GM12873 (cell line): ENCODE data around the gene SH3TC2.

Source experiments
- TF ChIP-seq, protein P1 (sequence below): IDR thresholded peaks from 2 replicates; pipeline ENCODE4 v1.5.1; 2012; ENCODE audit warnings: low read depth, mild to moderate bottlenecking, moderate library complexity, low read length, control low read depth; ENCODE audit not compliant: insufficient read depth; ENCODE audit errors: missing control alignments

SH3TC2 gene

DNA sequence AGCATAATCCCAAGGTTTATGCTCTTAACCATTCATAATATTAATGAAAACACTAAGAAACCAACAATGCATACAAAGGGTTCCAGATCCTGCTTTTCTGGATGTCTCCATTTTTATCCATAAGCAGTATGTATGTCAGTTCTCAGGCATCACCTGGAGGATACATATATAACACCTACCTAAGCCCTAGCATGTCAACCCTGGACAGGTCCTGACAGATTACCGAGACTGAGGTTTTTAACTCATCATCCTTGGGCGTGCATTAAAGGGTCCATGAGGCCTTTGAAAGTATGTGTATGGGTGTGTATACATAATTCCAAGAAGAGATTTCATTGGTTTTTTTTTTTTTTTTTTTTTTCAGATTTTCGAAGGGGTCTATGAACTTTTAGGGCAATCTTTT is 70.6 kb downstream of the SH3TC2 start:
- TF ChIP-seq, protein P1, sequence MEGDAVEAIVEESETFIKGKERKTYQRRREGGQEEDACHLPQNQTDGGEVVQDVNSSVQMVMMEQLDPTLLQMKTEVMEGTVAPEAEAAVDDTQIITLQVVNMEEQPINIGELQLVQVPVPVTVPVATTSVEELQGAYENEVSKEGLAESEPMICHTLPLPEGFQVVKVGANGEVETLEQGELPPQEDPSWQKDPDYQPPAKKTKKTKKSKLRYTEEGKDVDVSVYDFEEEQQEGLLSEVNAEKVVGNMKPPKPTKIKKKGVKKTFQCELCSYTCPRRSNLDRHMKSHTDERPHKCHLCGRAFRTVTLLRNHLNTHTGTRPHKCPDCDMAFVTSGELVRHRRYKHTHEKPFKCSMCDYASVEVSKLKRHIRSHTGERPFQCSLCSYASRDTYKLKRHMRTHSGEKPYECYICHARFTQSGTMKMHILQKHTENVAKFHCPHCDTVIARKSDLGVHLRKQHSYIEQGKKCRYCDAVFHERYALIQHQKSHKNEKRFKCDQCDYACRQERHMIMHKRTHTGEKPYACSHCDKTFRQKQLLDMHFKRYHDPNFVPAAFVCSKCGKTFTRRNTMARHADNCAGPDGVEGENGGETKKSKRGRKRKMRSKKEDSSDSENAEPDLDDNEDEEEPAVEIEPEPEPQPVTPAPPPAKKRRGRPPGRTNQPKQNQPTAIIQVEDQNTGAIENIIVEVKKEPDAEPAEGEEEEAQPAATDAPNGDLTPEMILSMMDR: no peak

DNA sequence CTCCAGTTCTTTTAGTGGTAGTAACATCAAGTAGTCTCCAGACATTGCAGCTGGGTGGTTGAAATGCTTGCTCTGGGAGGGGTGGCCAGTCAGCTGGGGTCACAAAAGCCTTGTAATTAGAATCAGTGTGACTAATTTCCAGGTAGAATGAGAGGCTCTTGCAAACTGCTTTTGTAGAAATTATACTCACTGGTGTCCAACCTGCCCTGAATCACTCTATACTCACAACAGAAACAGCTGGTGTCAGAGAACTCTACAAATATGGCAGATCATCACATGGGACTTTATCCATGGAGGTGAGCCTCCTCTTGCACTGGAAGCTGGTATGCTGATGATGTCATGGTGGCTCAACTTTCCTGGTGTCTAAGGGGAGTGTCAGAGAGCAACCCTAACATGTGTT is 71.3 kb downstream of the SH3TC2 start:
- TF ChIP-seq, protein P1: no peak

DNA sequence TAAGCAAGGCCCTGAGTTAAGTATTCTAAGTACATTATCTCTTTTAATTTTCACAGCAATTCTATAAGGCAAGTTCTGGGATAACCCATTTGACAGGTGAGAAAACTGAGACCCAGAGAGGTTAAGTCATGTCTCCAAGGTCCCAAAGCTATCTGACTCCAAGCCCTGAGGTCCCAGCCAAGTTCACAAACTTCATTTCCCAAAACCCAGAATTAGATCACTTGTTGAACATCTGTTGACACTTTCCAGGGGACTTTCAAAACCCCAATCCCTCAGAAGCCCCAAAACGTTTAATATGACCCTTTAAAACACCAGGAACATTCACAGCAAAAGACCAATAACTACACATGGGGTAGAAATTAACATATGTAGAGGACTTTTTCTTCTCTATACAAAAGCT is 72.0 kb downstream of the SH3TC2 start:
- TF ChIP-seq, protein P1: no peak

DNA sequence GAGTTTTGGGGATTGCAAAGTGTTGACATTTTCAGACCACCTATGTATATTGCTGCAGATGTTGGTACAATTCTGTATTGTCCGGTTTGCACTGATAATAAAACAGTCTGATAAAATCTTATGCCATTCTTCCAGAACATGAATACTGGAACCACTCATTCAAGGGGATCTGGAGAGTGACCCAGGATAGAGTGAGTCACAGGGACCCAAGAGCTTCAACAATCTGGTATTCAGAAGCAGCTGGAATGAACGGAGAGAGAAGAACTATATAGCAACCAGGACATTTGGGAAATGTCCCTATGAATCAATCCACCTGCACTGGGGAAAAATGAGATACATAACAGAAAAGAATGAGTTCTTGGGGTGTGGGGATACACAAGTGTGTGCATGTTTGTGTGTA is 73.3 kb downstream of the SH3TC2 start:
- TF ChIP-seq, protein P1: no peak

DNA sequence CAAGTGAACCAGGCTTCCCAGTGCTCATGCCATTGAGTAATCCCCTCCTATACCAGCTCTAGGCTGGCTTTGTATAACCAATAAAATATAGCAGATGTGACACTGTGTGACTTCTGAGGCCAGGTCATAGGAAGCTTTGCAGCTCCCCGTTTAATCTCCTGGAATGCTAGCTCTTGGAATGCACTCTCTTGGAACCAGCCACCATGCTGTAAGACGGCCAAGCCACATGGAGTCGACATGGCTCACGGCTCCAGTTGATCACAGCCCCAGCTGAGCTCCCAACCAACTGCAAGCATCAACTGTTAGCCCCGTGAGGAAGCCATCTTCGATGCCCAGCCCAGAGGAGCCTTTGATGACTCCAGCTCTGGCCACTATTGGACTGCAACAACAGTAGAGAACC is 74.5 kb downstream of the SH3TC2 start:
- TF ChIP-seq, protein P1: no peak

DNA sequence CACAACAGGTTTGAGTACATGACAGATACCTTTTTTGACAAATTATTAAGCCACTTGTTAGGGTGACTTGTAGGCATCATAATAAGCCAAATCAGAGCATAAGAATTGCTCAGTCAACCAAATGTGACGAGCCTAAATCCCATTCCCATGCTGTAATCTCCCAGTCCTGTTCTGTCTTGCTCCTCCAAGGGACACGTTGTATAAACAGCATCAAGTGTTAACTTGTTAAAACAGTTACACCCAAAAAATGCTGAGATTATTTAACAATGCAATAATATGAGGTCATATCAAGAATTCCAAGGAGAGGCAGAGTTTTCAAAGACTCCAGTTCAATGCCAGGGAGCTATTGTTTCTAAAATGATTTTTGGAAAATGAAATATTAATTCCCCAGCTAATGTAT is 76.2 kb downstream of the SH3TC2 start:
- TF ChIP-seq, protein P1: no peak

DNA sequence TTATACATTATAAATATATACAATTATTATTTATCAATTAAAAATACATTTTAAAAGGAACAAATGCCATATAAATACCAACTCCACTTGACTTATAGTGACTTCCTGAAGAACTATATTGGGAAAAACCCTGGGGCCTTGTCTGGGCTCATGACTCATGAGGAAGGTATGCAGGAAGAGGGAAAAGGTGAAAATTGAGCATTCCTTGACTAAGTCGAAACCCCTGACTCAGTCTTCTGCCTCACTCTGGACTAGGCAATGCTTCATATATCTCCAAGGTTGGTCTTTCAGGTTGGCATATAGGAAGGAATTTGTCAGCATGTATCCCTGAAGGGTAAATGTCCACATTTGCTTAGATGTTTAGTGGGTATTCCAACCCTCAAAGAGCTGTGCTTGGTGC is 78.5 kb downstream of the SH3TC2 start:
- TF ChIP-seq, protein P1: no peak
